ENCODE results near the gene SH3RF2.

SH3RF2 gene

DNA sequence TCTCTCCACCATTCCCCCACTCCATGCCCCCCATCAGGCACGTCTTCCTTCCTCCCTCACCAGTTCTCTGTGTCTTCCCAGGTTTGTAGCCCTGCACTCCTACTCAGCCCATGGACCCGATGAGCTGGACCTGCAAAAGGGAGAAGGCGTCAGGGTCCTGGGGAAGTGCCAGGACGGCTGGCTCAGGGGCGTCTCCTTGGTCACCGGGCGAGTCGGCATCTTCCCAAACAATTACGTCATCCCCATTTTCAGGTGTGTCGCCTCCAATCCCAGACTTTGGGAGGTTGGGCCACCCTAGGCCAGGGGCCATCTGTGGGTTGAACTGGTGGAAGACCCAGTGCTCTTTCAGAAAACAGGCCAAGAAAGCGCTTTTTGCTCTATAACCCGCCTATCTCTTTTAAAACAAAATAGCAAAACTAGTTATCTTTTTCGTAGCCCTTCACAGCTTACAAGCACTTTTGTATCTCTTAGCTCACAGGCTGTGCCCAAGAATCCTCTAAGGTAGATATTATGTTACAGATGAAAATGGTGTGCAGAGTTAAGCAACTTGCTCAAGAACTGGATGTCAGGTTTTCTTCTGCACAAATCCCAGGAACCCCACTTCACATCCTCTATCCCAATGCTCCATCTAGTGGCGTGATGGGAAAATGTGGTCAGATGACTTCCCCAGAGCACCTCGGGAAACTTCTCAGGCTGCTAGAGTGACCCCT, 112.8 kb downstream of the SH3RF2 start:
- peak; percentile 75 for DNase-seq

DNA sequence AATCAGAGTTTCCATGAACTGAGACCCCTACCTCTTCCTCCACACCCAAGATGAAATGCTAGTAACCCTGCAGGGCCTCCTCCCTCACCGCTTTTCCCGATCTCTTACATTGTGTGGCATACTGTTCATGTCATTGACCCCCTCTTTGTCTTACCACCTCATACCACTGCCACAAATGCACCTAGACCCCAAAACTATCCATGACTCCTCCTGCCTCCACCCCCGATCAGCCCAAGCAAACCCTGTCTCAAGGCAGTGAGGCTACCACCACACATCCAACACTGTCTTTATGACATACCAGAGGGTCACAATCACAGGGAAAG, 113.3 kb downstream of the SH3RF2 start:
- no peak for DNase-seq

DNA sequence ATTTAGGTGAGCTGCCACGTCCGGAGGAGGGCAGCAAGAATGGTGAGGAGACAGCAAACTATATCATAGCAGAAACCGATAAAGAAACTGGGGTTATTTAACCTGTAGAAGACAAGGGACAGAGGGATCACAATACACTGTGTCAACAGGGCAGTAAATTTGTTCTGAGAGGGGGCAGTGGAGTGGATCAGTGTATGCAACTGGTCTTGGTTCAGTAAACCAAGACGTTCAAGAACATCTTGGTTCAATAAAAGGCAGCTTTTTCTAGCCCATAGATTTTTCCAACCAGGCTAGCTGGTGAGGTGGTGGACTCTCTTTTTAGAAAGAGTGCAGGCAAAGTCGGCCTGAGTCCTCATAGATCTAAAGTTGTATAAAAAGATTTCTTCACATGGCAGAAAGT, 113.7 kb downstream of the SH3RF2 start:
- no peak for DNase-seq

DNA sequence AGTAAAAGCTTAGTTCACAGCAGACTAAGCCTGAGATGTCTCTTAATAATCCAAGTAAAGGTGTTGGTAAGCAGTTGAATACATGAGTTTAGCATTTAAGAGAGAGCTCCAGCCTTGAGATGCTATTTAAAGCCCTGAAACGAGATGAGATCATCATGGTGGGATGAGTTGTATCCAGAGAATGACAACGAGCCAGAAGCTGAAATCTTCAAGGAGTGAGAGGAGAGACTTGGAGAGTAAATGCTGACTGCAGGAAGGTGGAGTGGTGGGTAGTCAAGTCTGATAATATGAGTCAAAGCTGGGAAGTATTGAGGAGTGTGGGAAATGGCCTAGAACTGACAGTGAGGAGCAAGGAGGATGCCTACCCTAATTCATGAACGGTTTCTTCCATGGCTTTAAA, 115.3 kb downstream of the SH3RF2 start:
- no peak for DNase-seq

- DNase-seq, result no peak
Observed at GRCh38 chr5:146052780-146053179, 116.4 kb downstream of the SH3RF2 start.

- no peak for DNase-seq
Observed at GRCh38 chr5:146055432-146055831, 119.1 kb downstream of the SH3RF2 start.

DNA sequence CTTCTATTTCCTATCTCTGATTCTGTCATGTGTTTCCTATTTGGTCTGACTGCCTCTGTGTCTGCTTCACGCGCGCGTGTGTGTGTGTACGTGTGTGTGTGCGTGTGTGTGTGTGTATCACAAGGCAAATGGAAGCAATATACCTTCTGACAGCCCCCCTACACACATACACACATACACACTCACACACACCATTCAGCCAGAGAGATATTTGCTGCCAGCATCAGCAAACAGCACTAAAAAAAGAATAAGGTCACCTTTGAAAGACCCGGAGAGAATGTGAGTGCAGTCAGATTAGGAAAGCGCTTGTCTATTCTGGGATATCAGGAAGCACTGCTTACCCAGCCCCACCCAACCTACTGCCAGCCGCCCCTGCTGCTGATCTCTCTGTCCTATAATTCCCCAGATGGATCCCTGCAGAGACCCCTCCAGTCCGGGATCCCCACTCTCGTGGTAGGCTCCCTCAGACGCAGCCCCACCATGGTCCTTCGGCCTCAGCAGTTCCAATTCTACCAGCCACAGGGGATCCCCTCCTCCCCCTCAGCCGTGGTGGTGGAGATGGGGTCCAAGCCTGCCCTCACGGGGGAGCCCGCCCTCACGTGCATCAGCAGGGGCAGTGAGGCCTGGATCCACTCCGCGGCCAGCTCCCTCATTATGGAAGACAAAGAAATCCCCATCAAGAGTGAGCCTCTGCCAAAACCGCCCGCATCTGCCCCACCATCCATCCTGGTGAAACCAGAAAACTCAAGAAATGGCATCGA, 123.3 kb downstream of the SH3RF2 start:
- no peak for DNase-seq

- DNase-seq, result no peak
Observed at GRCh38 chr5:146060221-146060585, 123.8 kb downstream of the SH3RF2 start.

- no peak for DNase-seq
Observed at GRCh38 chr5:146066968-146067367, 130.6 kb downstream of the SH3RF2 start.

DNA sequence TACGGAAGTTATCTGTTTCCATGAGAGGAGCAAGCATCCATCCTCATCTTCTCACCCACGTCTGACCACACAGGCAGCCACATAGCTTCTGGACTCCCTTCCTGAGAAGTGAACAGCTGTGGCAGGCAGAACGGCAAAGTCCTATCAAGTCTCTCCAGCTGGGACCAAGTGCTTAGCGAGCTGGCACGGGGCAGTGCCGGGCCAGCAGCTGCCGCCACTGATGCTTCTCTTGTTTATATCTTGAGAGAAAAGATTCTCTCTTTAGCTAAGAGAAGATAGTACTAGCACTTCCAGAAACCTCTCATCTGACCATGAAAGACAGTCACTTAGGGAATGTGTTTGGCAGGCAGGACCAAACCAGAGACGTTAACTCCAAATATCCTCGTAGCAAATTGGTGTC, 131.8 kb downstream of the SH3RF2 start:
- peak; percentile 72 for DNase-seq

DNA sequence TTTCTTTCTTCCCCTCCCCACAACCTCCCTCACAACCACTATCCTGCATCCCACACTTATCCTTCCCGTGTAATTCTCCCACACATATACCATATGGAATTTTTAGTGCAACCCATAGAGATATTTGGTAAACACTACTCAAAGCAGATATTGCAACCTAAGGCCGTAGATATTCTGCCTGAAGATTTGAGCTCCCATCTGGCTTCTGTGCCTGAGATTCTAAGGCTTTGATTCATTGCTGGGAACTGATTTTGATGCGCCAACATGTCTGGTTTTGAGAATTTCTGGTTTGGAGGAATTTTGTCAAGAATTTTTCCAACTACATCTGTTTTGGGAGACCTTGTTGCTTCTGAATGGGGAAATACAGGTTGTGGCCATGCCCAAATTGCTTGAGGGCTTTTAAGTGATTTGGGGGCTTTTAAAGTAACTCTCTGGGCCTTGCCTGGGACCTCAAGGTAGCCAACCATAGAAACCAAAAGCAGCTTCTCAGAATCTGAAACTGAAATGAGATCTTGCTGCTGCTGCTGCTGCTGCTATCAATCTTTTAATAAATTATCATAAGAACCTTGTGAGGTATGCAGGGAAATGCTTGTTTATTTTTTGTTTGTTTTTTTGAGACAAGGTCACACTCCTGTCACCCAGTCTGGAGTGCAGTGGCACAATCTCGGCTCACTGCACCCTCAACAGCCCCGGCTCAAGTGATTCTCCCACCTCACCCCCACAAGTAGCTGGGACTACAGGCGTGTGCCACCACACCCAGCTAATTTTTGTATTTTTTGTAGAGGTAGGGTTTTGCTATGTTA, 132.8 kb downstream of the SH3RF2 start:
- DNase-seq, result no peak

DNA sequence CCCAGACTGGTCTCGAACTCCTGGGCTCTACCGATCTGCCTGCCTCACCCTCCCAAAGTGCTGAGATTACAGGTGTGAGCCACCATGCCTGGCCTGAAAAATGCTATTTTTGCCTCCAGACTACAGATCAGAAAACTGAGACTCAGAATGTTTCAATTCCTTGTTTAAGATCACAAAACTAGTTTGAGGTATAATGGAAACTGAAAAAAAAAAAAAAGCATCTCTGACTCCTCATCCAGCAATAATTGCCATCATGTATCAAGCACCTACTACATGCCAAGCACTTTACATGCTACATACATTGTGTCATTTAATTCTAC, 133.4 kb downstream of the SH3RF2 start:
- DNase-seq, result no peak

- no peak for DNase-seq
Observed at GRCh38 chr5:146070746-146071145, 134.4 kb downstream of the SH3RF2 start.

DNA sequence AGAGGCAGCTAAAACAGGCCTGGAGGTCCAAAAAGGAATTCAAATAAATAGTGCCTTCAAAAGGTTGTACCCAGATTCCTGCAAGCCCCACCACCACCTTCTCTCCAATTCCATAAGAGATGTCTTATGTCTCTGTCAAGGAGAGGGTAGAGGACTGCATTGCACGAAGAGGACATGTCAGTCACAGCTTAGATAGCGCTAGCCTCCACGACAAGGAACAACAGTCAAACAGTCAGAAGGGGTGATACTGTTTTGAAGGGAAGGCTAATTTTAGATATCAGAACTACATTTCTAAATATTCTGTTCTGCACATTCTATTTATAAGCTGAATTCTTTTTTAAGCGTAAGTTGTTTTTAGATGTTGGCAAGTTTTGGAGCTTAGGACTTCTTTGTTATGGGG, 134.8 kb downstream of the SH3RF2 start:
- no peak for DNase-seq

DNA sequence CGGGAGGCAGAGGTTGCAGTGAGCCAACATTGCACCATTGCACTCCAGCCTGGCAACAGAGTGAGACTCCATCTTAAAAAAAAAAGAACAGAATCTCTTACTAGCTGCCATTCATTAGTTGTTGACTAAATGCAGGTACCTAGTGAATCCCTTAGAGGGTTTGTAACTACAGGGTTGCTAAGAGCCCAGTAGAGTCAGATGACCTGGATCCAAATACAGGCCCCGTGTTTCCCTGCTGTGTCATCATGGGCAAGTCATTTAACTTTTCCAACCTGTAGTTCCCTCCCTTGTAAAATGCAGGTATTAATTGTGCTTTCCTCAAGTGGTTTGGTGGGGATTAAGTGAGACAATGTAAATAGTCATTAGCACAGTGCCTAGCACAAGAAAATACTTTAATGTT, 136.2 kb downstream of the SH3RF2 start:
- no peak for DNase-seq

- no peak for DNase-seq
Observed at GRCh38 chr5:146073239-146073900, 137.0 kb downstream of the SH3RF2 start.

GRCh38 chr5:146076028-146076427, 139.7 kb downstream of the SH3RF2 start:
- no peak for DNase-seq

DNA sequence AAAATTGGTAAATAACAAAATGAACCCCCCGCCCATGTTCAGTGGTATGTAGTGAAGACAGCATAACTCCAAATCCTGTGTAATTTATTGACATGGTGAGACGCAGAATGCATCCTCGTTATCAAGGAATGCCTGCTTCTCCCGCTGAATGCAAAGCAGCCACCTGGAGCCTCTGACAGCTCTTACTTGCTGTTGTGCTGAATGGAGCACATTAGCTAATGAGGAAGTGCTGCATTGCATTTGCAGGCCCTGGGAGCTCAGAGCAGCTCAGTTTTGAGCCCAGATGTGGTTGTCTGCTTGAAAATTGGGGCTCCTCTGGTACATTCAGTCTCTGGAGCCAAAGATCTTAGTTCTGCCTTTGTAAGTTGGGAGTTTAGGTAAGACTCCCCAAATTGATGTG, 140.1 kb downstream of the SH3RF2 start:
- no peak for DNase-seq

- no peak for DNase-seq
Observed at GRCh38 chr5:146078566-146078965, 142.2 kb downstream of the SH3RF2 start.

GRCh38 chr5:146079695-146080373, 143.5 kb downstream of the SH3RF2 start:
- no peak for DNase-seq

GRCh38 chr5:146081556-146081955, 145.2 kb downstream of the SH3RF2 start:
- no peak for DNase-seq

DNA sequence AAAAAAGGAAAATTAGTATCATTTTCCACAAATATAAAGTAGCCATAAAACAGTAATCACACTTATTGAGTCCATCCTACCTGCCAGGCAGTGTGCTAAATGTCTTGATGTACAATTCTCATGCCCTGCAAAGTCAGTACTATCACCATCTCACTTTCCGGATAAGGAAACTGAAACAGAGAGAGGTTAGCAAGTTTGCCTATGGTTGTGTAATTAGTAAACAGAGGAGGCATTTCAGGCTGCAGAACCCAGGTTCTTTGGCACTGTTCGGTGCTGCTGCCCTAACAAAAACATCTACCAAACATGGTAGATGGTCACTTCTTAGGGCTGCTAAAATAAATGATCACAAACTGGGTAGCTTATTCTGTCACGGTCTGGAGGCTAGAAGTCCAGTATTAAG, 146.4 kb downstream of the SH3RF2 start:
- DNase-seq, result no peak

- DNase-seq, result no peak
Observed at GRCh38 chr5:146084376-146084775, 148.0 kb downstream of the SH3RF2 start.
